PC-3 (cell line): Measurements from ENCODE around the gene RTP5. TPM values are rescaled to one million over a fixed set of nuclear protein-coding genes. Genes with fewer than 3 reads are reported as not detected.

ENCODE experiments used
- ATAC-seq: fragments of 200-7000 bp; cut with Tn5 transposase; 2 replicates; pipeline ENCODE4 v1.9.1; 2020; ENCODE audit warnings: mild to moderate bottlenecking, moderate library complexity
- BruUV-seq: library from RNA; stranded (reverse); fragments of 400-500 nt; replicated peaks from 2 replicates; lab custom pipeline; 2021; lab: Mats Ljungman, UMichigan
- CTCF ChIA-PET: fragments of 300-600 bp; sonication (Branson Sonifier 250); formaldehyde crosslinking; loops from one replicate; lab custom pipeline; 2022; ENCODE audit warnings: antibody characterized with exemption; lab: Charles Lee
- POLR2A ChIA-PET: fragments of 300-600 bp; sonication (Branson Sonifier 250); formaldehyde crosslinking; loops from one replicate; lab custom pipeline; 2022; ENCODE audit warnings: antibody characterized with exemption; ENCODE audit not compliant: unreplicated experiment; lab: Charles Lee
- DNase-seq: peaks from one replicate; pipeline ENCODE4 v3.0.0-alpha.2; 2015
- H2AFZ ChIP-seq: fragments of 300-600 bp; sonication (generic); 2 replicates; pipeline ENCODE4 v1.6.0; 2016; ENCODE audit warnings: antibody characterized with exemption, low read length
- H3F3A ChIP-seq: fragments of 300-600 bp; sonication (generic); one replicate; pipeline ENCODE4 v1.6.0; 2017; ENCODE audit warnings: antibody characterized with exemption, low read length, control low read depth, mild to moderate bottlenecking; ENCODE audit not compliant: unreplicated experiment
- H3K27ac ChIP-seq: fragments of 300-600 bp; sonication (generic); 2 replicates; pipeline ENCODE4 v1.5.1; 2016; ENCODE audit warnings: mild to moderate bottlenecking, low read length
- H3K27me3 ChIP-seq: fragments of 300-600 bp; sonication (generic); 2 replicates; pipeline ENCODE4 v1.6.1; 2016; ENCODE audit warnings: low read length, mixed read lengths
- H3K36me3 ChIP-seq: fragments of 300-600 bp; sonication (generic); 2 replicates; pipeline ENCODE4 v1.6.1; 2016; ENCODE audit warnings: low read depth, mixed run types, low read length, mixed read lengths
- H3K4me1 ChIP-seq: fragments of 300-600 bp; sonication (generic); 2 replicates; pipeline ENCODE4 v1.5.1; 2016; ENCODE audit warnings: low read length; ENCODE audit not compliant: insufficient read depth
- H3K4me2 ChIP-seq: fragments of 300-600 bp; sonication (generic); 2 replicates; pipeline ENCODE4 v1.6.0; 2016; ENCODE audit warnings: low read length
- H3K4me3 ChIP-seq: fragments of 300-600 bp; sonication (generic); 2 replicates; pipeline ENCODE4 v1.5.1; 2016; ENCODE audit warnings: mild to moderate bottlenecking, low read length, mixed read lengths
- H3K79me2 ChIP-seq: fragments of 300-600 bp; sonication (generic); 2 replicates; pipeline ENCODE4 v1.6.1; 2017; ENCODE audit warnings: low read length, mixed read lengths
- H3K9ac ChIP-seq: fragments of 300-600 bp; sonication (generic); 2 replicates; pipeline ENCODE4 v1.6.0; 2016; ENCODE audit warnings: mild to moderate bottlenecking, low read length
- H3K9me2 ChIP-seq: fragments of 300-600 bp; sonication (generic); replicated peaks from 2 replicates; pipeline ENCODE4 v1.6.1; 2016; ENCODE audit warnings: mixed run types, low read length, mixed read lengths
- H3K9me3 ChIP-seq: fragments of 300-600 bp; sonication (generic); 2 replicates; pipeline ENCODE4 v1.6.1; 2016; ENCODE audit warnings: low read length, mixed read lengths
- H4K20me1 ChIP-seq: fragments of 300-600 bp; sonication (generic); 2 replicates; pipeline ENCODE4 v1.6.1; 2016; ENCODE audit warnings: low read length, mixed read lengths
- EZH2 ChIP-seq: fragments of 300-600 bp; sonication (generic); IDR thresholded peaks from one replicate; pipeline ENCODE4 v1.6.1; 2017; ENCODE audit warnings: antibody characterized with exemption, mild to moderate bottlenecking, low read length; ENCODE audit not compliant: unreplicated experiment
- EZH2phosphoT487 ChIP-seq: fragments of 300-600 bp; sonication (generic); IDR thresholded peaks from 2 replicates; pipeline ENCODE4 v1.6.1; 2018; ENCODE audit warnings: mild to moderate bottlenecking, antibody characterized with exemption, low read length, borderline replicate concordance
- intact Hi-C: fragments of 100-400 bp; cut with micrococcal nuclease; formaldehyde crosslinking; loops from 2 replicates; pipeline ENCODE4 v1.9.0; 2023
- total RNA-seq: library from RNA; depleted of rRNA; stranded (reverse); fragments of >200 nt; gene quantifications from 2 replicates; pipeline ENCODE4 v1.2.3, GENCODE V29; 2014
- TF ChIP-seq, protein P1 (sequence below): fragments of 300-600 bp; sonication (generic); conservative IDR thresholded peaks from 2 replicates; pipeline ENCODE4 v1.5.1; 2017; ENCODE audit warnings: antibody characterized with exemption, low read depth, mild to moderate bottlenecking, low read length

The RTP5 gene
- total RNA-seq, 1 experiment from 2014 or later: not detected

DNA sequence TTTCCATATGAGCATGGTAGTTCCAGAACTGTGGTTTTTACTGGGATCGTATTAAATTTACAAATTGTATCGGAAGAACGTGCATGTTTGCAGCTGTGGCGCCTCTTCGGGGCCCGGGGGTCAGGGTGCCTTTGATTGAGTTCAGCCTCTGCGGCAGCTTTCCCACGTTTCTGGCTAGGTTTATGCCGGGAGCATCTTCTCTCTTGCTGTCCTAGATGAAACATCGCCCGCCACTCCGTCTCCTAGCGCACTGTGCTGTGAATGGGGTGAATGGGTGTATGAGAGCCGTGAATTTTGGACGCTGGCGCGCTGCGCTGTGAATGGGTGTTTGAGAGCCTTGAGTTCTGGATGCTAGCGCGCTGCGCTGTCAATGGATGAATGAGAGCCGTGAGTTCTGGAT, 23.1 kb upstream of the RTP5 start:
- no peaks in the 10 kb centered on the region for H3K27me3 ChIP-seq
- H4K20me1 ChIP-seq: no peaks in the 10 kb centered on the region
- H3K4me3 ChIP-seq: no peak overlapping the region
- DNase-seq (no peak), ATAC-seq (no peak)
- H3K27ac ChIP-seq: no peak overlapping the region
- H3K9ac ChIP-seq: no peak overlapping the region
- TF ChIP-seq, protein P1, sequence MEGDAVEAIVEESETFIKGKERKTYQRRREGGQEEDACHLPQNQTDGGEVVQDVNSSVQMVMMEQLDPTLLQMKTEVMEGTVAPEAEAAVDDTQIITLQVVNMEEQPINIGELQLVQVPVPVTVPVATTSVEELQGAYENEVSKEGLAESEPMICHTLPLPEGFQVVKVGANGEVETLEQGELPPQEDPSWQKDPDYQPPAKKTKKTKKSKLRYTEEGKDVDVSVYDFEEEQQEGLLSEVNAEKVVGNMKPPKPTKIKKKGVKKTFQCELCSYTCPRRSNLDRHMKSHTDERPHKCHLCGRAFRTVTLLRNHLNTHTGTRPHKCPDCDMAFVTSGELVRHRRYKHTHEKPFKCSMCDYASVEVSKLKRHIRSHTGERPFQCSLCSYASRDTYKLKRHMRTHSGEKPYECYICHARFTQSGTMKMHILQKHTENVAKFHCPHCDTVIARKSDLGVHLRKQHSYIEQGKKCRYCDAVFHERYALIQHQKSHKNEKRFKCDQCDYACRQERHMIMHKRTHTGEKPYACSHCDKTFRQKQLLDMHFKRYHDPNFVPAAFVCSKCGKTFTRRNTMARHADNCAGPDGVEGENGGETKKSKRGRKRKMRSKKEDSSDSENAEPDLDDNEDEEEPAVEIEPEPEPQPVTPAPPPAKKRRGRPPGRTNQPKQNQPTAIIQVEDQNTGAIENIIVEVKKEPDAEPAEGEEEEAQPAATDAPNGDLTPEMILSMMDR: no peak
- TF ChIP-seq EZH2: no peak
- no peak for TF ChIP-seq EZH2phosphoT487
- H3F3A ChIP-seq: no peaks in the 10 kb centered on the region
- intact Hi-C loops: no loop called here
- no peaks in the 10 kb centered on the region for H3K4me1 ChIP-seq
- H3K9me2 ChIP-seq: no peaks in the 10 kb centered on the region
- BruUV-seq: no TSS peak
- H3K79me2 ChIP-seq: no peaks in the 10 kb centered on the region
- H3K36me3 ChIP-seq: no peaks in the 10 kb centered on the region
- H3K9me3 ChIP-seq: no peaks in the 10 kb centered on the region
- H2AFZ ChIP-seq: no peak overlapping the region
- POLR2A ChIA-PET: interaction anchor here (0.6 kb wide), 1 partner anchor 52 kb away, joined by 3 read pairs; no protein-coding TSS in a partner anchor
- no peak overlapping the region for H3K4me2 ChIP-seq
- CTCF ChIA-PET: no interaction called here

DNA sequence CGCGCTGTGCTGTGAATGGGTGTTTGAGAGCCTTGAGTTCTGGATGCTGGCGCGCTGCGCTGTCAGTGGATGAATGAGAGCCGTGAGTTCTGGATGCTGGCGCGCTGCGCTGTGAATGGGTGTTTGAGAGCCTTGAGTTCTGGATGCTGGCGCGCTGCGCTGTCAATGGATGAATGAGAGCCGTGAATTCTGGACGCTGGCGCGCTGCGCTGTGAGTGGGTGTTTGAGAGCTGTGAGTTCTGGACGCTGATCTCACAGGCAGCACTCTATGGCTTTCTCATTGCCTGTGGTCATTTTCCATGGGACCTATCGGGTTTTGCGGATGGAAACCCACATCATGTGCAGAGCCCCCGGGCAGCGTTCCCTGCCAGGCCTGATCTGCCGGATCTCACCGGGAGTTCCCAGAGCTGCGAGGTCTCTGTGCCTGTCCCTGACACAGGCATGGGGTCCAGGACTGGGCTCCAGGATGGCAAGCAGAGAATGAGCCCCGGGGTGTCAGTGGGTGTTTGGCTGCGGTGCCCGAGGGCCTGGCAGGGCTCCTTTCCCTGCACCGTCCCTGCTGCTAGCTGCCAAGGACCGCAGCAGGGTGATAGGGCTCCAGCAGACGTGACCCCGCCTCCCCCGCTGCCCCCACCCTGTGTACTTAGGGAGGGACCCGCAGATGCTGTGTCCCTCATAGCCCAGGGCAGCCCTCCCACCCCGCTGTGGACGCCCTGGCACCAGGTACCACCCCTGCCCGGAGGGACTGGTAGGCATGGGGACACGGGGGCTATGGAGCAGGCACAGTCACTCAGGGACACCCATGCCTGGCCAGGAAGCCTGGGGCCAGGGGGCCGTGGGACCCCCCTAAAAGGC, 20.5 kb upstream of the RTP5 start:
- no peak overlapping the region for H3K4me3 ChIP-seq
- no peak for ATAC-seq
- TF ChIP-seq EZH2 (no peak), EZH2phosphoT487 (no peak)
- TF ChIP-seq, protein P1: no peak
- BruUV-seq: no TSS peak
- no peaks in the 10 kb centered on the region; the same call in 1 of the 2 replicates for H3K4me1 ChIP-seq
- no peak overlapping the region for H3K9ac ChIP-seq
- H3K9me3 ChIP-seq: no peaks in the 10 kb centered on the region
- ChIA-PET POLR2A (no interaction called here), CTCF (no interaction called here)
- H3F3A ChIP-seq: no peaks in the 10 kb centered on the region
- H3K27ac ChIP-seq: no peak overlapping the region
- no peaks in the 10 kb centered on the region for H3K9me2 ChIP-seq
- H3K27me3 ChIP-seq: no peaks in the 10 kb centered on the region
- no peak overlapping the region for H3K4me2 ChIP-seq
- DNase-seq: no peak
- H2AFZ ChIP-seq: no peak overlapping the region
- intact Hi-C loops: no loop called here
- no peaks in the 10 kb centered on the region for H3K79me2 ChIP-seq
- no peaks in the 10 kb centered on the region for H4K20me1 ChIP-seq
- no peaks in the 10 kb centered on the region for H3K36me3 ChIP-seq
